MM.1S (cell line): ENCODE data around the gene SLC4A4.

Source experiments
- CTCF ChIP-seq: fragments of 300-600 bp; sonication (generic); IDR thresholded peaks from 2 replicates; pipeline ENCODE4 v1.5.1; 2016; ENCODE audit warnings: antibody characterized with exemption, low read length, mixed read lengths
- EZH2phosphoT487 ChIP-seq: fragments of 300-600 bp; sonication (generic); IDR thresholded peaks from 2 replicates; pipeline ENCODE4 v1.6.1; 2018; ENCODE audit warnings: antibody characterized with exemption, low read length

DNA sequence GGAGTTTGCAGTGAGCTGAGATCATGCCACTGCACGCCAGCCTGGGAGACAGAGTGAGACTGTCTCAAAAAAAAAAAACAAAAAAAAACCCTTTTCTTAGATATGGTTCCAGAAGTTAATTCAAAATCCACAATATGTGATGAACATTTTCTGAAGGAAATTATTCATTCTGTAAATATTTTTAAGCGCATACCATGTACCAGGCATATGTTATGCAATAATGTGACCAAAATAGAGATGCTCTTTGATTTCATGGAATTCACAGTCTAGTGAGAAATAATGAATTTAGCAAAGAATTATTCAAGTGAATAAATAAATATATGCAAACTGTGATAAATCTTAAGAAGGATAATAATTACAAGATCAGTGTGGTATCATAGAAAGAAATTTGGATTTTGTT lies 270.3 kb downstream of the SLC4A4 start:
- TF ChIP-seq CTCF (no peak), EZH2phosphoT487 (no peak)
